HG03060 (cell line): ENCODE results near the gene TPK1.
"Not testable (repeated sequence)": the region's sequence is repeated elsewhere in the genome, so short reads cannot be mapped to it uniquely, and the experiment has no call there.

Experiments
- ATAC-seq: cut with Tn5 transposase; IDR thresholded peaks from one replicate; pipeline ENCODE4 v1.9.1; 2021; ENCODE audit warnings: low read depth, moderate number of reproducible peaks; ENCODE audit not compliant: unreplicated experiment

TPK1 gene

GRCh38 chr7:144729226-144729625 is 106.6 kb downstream of the TPK1 start:
- no peak for ATAC-seq

- ATAC-seq = no peak
Measured at GRCh38 chr7:144728551-144728950, 107.3 kb downstream of the TPK1 start.

- ATAC-seq = not testable (repeated sequence)
Measured at GRCh38 chr7:144726840-144727239, 109.0 kb downstream of the TPK1 start.

GRCh38 chr7:144725070-144725469 is 110.8 kb downstream of the TPK1 start:
- ATAC-seq = peak; percentile 99

- ATAC-seq = no peak
Measured at GRCh38 chr7:144723301-144723700, 112.6 kb downstream of the TPK1 start.

- ATAC-seq = no peak
Measured at GRCh38 chr7:144720710-144721109, 115.1 kb downstream of the TPK1 start.

GRCh38 chr7:144720149-144720548 is 115.7 kb downstream of the TPK1 start:
- ATAC-seq = no peak

- no peak for ATAC-seq
Measured at GRCh38 chr7:144717720-144718119, 118.1 kb downstream of the TPK1 start.

- ATAC-seq = no peak
Measured at GRCh38 chr7:144713850-144714249, 122.0 kb downstream of the TPK1 start.

GRCh38 chr7:144710791-144711190 is 125.1 kb downstream of the TPK1 start:
- ATAC-seq = no peak

GRCh38 chr7:144709066-144709465 is 126.8 kb downstream of the TPK1 start:
- no peak for ATAC-seq

- ATAC-seq = no peak
Measured at GRCh38 chr7:144691240-144691639, 144.6 kb downstream of the TPK1 start.

- no peak for ATAC-seq
Measured at GRCh38 chr7:144682581-144683280, 153.1 kb downstream of the TPK1 start.

GRCh38 chr7:144676492-144676891 is 159.4 kb downstream of the TPK1 start:
- no peak for ATAC-seq

- ATAC-seq = no peak
Measured at GRCh38 chr7:144674550-144674949, 161.3 kb downstream of the TPK1 start.

- ATAC-seq = no peak
Measured at GRCh38 chr7:144672869-144673268, 163.0 kb downstream of the TPK1 start.

GRCh38 chr7:144671429-144671828 is 164.4 kb downstream of the TPK1 start:
- ATAC-seq = no peak

GRCh38 chr7:144670218-144670617 is 165.6 kb downstream of the TPK1 start:
- no peak for ATAC-seq

GRCh38 chr7:144668503-144668902 is 167.3 kb downstream of the TPK1 start:
- no peak for ATAC-seq

GRCh38 chr7:144665689-144666381 is 170.0 kb downstream of the TPK1 start:
- ATAC-seq = no peak

- no peak for ATAC-seq
Measured at GRCh38 chr7:144659211-144659610, 176.6 kb downstream of the TPK1 start.

GRCh38 chr7:144656965-144657517 is 178.8 kb downstream of the TPK1 start:
- no peak for ATAC-seq
